NCI-H187 treated with DMSO at 0.1 percent for 48 hours (cell line): Measurements from ENCODE around the gene C16orf92.
"Not testable (repeated sequence)": the region's sequence is repeated elsewhere in the genome, so short reads cannot be mapped to it uniquely, and the experiment has no call there.

Experiments
- DNase-seq: peaks from one replicate; lab custom pipeline; 2025; lab: John Stamatoyannopoulos, UW

Gene C16orf92

DNA sequence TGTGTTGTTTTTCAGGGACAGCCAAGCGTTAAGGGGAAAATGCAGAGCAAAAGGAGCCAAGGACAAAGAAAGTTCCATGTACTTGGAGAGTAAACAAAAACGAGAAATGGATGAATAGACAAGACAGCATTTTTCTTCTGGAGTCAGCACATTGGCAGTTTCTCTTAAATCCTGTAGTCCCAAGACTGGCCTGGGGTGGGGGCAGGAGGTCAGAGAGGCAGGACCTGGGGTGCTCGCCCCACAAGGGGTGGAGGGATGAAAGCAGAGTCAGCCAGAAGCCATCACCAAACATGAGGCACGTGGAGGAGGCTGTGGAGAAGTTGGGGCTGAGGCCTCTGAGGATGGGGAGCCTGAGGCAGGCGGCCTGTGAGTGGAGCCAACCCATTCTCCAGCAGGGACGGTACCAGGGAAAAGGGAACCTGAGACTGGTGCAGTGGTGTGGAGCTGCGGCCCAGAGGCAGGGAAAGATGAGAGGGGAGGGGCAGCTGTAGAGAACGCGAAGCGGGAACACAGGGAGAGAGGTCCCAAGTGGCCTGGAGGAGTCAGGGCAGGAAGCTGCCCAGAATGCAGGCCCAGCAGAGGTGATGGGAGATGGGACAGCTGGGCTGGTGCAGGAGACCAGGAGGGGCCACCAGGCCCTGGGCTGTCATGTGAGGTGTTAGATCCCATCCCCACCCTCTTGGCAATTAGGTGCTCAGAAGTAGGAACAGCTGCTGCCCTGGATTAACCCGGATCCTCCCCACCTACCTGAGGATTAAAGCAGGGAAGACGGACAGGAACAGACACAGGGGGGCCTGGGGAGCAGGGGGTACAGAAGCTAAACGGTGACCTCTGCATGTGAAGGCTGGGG lies 4.8 kb downstream of the C16orf92 start:
- no peak for DNase-seq

DNA sequence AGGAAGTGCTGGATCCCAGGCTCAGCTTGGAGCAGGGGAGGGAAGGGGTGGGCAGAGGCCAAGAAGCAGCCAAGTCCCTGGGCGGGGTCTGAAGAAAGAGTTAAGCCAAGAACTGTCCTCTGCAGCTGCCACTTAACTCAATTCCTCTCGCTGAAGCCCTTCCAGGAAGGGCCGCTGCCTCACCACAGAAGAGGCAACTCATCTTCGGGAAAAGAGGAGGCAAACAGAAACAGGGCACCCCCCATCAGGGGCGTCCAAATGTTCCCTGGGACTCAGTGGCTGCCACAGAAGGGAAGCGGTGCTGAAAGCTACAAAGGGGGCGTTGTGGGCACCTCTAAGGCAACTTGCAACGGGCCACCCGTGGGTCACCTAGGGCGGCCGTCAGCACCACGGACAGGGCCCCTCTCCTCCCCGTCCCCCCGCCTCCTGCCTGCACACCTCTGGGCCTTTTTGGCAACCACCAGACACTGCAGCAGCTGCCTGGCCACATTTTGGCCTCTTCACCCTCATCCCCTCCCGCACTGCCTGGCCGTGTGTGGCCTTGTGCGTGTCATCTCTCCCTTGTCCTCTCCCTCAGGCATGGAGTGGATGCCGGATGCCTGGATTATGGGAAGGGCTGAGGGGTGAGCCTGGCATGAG lies 5.6 kb downstream of the C16orf92 start:
- DNase-seq, result no peak

DNA sequence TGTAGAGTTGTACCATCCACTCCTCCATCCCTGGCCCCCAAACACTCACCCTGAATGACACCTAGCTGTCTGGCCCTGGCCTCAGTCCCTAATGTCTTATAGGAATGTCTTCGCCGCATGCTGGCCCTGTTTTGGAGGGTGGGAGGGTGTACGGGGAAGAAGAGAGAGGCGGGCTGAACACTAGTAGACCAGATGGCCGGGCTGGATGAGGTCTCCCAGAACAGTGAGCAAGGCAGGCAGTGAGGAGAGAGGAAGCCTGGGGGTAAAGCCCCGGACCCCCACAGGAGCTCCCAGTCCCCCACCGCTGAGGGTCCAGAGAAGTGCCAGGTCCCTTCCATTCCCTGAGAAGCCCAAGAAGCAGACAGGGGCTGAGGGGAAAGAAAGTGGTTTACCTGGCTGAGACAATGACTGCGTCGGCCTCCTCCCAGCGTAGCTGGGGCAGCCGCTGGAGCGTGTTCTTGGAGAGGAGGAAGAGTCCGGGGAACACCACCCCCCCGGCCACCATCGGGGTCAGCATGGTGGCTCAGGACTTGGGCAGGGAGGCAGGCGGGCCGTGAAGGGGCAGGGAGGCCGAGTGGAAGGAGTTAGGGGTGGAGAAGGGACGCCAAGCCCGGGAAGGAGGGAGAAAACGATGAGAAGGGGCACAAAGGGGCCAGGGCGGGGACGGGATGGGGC lies 7.2 kb downstream of the C16orf92 start:
- DNase-seq, result no peak

DNA sequence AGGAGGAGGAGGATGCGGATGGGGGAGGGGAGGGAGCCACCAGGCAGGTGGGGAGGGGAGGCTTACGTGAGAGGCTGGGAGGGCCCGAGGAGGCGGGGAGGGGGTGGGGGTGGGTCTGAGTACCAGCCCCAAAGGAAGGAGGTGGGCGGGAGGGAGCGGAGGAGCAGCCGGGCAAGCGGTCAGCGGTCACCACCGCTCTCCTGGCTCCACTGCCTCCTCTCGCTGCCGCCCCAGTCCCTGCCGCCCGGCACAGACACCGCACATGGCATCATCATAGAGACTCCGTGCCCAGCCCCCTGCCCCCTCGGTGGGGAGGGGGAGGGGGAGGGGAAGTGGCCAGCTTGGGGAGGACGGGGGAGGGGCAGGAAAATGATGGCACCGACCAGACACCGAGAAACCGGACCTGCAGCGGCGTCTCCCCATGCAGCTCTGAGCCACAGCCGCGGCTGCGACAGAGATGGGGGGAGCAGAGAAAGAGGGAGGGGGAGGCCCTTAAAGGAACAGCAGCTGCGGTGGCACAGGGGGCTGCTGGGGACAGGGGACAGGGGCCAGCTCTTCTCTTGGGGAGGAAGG lies 7.9 kb downstream of the C16orf92 start, which contains the start of gene TLCD3B:
Gene TLCD3B, minus strand, starts transcription at position 431 of the 573 bp plus-strand sequence. CDS start 744 bp downstream, outside the sequence.
- no peak for DNase-seq

DNA sequence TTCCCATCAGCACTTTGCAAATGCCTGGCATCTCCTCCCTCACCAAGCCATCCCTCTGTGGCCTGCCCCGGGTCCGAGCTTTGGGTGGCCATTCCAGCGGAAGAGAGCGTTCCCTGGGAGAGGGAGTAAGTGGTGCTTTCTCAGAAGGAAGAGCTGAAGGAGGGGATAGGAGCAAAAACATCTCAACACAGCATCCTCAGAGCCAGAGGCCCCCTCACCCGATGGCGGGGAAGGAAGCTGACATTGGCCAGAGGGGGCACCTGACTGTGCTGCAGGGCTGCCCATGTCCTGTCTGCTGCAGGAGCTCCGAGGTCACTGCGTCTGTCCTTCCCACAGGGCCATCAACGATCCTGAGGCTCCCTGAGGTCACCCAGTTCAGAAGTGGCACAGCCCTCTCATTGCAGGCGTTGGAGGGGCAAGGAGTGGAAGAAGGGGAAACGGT lies 8.5 kb downstream of the C16orf92 start:
- DNase-seq, result no peak

DNA sequence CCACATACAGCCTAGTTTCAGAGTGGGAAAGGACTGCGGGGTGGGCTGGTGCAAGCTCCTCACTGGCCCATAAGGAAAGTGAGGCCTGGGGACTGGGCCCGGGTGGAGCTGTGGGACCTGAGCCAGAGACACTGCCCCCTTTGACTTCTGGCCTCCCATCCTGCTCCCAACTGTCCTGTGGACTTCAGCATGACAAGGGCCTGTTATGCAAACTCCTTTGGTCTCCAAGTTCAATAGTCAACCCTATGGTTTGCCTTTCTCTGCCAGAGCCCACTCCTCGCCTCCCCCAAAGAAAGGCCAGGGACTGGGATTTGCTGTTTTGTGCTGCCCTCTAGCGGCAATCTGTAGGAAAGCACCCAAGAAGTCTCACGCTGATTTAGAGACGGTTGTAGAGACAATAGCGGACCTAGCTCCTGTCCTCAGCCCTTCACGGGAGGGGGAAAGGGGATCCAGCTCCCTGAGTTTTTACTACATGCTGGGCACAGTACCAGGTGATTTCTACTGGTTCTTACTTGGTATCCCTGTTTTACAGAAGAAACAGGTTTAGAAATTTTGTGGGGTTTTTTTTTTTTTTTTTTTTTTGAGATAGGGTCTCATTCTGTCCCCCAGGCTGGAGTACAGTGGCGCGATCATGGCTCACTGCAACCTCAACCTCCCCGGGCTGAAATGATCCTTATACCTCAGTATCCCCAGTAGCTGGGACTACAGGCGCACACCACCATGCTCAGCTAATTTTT lies 9.3 kb downstream of the C16orf92 start:
- DNase-seq, result no peak

DNA sequence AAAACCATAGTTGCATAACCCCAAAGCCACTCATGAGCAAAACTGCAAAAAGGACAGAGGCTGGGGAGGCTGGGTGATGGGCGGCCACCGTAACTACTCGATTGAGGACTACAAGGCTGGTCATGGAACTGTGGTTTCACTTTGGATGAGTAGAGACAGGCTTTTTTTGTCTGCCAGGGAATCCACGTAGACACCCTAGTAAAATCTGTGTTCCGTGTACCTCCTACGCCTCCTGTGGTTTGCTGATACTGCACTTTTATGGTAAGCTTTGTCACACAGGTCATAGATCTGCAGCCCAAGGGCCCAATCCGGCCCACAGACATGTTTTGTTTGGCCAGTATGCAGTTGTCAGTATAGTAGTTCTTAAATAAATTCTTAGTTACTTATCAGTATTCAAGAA lies 10.3 kb downstream of the C16orf92 start:
- no peak for DNase-seq

DNA sequence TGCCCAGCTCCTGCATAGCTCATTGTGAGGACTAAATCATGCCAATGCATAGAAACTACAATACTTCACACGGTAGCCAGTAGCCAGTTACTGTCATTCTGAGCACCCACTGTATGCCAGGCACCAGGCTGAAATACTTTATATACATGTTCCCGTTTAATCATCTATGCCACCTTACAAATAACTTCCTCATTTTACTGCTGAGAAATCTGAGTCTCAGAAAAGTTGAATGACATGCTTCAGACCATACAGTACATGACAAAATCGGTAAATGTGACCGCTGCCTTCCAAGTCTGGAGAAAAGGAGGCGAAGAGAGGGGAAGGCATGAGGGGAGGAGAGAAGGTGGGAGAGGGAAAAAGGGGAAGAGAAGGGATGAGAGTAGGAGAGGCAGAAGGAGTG lies 17.2 kb downstream of the C16orf92 start:
- DNase-seq, result no peak

DNA sequence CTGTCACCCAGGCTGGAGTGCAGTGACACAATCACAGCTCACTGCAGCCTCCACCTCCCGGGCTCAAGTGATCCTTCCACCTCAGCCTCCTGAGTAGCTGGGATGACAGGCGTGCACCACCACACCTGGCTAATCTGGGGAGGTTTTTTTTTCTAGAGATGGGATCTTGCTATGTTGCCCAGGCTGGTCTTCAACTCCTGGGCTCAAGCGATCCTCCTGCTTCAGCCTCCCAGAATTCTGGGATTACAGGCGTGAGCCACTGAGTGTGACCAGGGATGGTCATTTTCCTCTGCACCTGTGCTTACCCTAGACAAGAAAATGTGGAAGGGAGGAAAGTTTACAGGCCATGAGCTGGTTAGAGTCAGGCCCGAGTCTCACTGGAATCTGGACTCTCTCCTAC lies 17.7 kb downstream of the C16orf92 start:
- DNase-seq, result not testable (repeated sequence)

DNA sequence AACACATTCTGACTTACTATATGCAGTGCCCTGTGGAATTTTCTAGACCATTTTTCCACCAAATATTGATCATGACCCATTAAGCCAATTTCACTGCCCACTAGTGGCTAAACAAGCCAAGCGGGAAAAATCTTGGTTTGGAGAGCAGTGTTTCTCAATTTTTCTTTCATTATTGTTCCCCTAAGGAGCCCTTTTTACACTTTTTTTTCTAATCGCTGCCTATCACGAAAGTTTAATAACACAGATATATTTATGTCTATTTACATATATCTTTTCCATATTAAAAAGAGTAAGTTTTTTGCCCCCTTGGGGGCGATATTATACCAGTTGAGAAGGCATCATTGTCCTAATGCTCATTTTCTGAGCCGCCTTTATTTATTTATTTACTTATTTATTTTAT lies 18.8 kb downstream of the C16orf92 start:
- no peak for DNase-seq

DNA sequence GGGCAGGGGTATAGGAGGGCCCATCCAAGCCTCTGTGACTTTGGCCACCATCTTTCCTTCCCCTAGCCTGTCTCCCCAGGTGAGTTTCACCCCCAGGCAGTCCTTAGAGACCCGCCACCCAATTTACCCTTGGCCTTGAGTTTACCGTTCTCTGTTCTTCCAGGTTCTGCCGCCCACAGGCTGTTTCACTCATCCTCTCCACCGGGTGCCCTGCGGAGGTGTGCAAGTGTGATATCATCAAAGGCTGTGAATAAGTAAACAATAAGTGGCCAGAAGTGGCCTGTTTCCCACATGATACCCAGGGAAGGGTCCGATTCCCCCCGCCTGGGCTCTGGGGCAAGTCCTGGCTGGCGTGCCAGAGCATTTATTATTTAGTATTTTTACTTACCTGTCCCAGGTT lies 23.2 kb downstream of the C16orf92 start:
- no peak for DNase-seq

DNA sequence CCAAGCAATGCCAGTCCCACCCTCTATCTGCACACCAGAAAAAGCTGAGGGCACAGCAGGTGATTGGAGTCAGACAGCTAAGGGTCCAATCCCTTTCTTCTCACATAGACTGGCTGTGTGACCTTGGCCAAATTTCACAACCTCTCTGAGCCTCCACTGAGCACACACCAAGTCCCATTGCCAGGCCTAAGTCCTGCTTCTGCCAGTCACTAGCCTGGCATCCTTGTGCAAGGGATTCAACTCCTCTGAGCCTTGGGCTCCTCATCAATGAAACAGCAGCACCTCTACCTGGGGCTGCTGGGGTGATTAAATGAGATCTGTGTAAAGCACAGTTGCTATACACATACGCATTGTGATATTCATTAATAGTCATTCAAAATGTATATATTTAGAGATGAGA lies 23.6 kb downstream of the C16orf92 start:
- DNase-seq, result no peak

DNA sequence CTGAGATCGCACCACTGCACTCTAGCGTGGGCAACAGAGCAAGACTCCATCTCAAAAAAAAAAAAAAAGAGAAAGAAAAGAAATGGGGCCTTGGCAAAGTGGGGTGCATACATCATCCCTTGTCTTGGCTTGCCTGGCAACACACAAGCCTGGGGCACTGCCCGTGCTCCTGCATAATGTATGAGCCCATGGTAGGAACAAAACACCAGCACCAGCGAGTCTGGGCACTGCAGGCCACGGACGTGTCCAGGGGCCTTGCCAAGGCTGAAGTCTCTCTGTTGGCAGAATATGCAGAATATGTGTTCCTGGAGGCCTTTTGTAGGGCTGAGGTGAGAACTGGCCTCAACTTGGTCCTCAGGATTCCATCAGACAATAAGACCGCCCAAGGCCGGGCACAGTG lies 26.9 kb downstream of the C16orf92 start:
- DNase-seq, result no peak

DNA sequence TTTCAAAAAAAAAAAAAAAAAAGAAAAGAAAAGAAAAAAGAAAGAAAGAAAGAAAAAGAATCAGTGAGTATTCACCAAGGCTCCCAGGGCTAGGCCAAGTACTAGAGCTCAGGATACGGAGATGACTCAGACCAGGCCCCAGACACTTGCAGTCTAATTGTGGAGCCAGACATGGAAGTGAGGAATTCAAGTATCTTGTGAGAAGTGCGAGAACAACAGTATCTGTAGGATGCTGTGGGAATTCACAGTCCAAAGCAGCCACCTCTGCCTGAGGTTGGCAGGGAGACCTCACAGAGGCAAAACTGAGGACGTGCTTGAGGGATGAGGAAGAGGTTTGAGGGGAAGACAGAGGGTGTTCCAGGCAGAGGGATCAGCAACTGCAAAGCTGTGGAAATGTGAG lies 28.5 kb downstream of the C16orf92 start:
- DNase-seq, result no peak

DNA sequence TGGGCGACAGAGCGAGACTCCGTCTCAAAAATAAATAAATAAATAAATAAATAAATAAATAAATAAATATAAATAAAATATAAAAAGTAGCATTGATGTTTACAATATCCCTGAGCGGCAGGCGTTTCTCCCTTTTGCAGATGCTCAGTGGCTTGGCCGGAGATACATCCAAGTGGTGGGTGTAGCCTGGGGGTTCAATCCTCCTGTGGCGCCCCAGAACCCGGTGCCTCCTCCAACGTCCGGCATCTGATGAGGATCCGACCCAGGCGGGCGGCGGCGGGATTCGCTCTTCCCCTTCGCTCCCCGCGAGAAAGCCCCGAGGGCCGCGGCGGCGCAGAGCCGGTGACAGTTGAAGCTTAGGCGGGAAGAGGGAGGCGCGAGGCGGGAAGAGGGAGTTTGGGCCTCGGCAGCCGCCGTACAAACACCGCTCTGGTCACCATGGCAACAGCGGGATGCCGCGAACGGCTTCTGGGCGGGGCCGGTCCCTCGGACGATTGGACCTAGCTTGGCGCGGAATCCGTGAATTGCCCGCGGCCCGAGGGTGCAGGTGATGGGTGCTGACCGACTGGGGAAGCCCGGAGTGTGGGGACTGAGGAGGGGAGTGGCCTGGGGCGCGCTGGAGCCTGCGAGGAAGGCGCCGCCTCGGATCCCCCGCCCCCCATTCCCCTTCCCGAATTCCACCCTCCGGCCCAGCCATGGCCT lies 29.8 kb downstream of the C16orf92 start:
- peak; percentile 39 for DNase-seq

DNA sequence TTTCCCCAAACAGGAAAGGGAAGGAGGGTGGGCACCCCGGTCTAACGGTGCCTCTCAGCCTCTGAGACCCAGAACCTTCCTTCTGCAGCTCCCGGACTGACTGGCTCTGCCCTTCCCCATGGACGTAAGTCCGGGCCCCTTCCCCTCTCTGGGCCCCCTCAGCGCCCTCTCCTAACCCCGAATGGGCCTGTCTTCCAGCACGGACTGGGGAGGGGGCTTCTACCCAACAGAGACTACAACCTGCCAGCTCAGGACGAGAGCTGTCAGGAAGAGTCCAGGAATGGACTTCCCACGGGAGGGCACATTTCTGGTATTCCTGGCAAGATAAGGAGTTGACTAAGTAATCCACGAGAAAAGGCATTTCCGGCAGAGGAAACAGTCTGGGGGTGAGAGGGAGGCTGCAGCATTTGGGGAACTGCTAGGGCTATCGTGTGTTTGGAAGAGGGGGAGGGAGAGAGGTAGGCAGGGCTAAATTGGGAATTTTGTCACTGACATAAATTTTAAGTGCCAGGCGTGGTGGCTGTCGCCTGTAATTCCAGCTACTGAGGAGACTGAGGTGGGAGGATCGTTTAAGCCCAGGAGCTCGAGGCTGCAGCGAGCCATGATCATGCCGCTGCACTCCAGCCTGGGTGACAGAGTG lies 30.5 kb downstream of the C16orf92 start:
- DNase-seq, result no peak

DNA sequence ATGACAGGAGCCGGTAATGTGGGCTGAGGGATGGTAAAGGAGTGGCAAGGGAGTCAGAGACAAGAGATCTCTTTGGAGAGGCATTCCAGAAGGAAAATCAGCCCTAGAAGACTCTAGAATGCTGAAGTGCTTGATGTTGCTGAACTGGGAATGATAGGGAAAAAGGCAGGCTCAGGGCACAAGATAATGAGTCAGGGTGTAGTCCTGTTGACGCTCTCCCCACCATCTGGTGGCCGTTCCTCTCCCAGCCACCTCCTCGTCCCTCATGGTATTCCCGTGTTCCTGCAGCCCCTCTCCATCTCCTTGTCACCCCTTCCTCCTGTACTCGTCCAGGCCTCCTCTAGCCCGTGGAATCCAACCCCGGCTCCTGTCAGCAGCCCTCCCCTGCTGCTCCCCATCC lies 31.5 kb downstream of the C16orf92 start:
- no peak for DNase-seq

DNA sequence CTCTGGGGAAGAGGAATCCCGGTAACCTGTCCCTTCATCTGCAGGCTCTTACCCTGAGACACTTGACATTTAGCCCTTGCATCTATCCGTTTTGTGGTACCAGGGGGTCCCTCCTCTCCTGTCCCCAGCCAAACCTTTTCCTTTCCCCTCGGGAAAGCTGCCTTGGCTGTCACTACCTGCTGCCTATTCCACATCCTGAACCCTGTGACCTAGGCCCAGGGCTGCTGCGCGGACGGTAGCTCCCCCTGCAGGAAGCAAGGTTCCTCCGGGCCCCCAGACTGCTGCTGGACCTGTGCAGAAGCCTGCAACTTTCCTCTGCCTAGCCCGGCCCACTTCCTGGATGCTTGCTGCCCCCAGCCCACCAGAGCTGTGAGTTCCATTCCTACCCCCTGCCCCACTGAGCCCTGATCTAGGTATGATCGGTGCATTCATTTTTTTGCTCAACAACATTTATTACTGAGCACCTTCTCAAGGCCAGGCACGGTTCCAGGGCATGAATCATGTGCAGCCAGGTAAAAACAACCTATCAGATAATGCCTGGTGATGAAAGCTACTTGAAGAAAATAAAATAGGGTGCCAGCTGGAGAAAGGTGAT lies 32.1 kb downstream of the C16orf92 start:
- DNase-seq, result no peak

DNA sequence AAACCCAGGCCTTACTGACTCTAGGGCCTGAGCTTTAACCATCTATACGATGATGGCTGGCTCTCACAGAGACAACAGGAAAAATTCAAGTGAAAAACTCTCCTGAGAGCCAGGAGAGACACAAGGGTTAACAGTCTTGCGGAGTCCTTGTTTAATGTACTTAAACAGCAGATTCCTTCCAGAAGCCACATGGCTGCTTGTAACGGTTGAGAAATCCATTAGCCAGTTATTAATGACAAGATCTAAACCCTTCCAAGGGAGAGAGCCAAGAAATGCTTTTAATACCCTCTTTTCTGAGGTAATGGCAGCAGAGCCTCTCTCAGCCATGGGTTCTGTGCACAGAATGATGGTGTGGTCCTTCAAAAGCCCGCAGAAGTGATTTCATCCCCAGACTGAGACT lies 37.3 kb downstream of the C16orf92 start:
- DNase-seq, result no peak

DNA sequence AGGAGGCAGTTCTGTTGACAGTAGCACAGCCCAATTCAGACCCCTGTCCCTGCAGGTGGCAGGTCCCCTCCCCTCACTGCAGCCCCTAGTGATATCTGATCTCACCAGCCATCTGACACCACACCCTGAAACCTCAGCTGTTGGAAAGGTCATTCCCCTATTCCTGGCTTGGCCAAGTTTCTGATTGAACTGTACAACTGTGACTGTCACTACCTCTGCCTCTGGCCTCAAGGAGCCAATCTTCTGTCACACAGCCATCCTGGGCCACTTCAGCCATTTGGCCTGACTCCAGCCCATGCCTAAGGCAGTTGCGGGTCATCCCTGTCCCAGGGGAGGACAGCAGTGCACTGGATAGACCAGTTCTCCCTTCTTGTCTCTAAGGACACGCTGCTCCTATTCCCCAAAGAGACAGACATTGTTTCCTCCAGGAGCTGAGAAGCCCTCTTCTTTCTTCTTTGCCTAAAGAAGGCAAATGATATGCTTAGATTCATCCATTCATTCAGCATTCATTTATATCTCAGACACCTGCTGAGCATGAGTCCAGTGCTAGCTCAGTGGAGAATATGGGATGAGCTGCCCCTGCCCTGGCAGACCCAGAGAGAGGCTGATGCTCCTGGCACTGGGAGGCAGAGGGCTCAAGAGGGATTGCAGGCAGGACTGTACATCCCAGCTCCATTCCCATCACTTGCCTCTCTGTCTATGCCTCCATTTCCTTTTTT lies 38.0 kb downstream of the C16orf92 start:
- DNase-seq, result no peak
